GM12801 (cell line): ENCODE data around the gene METTL3.

ENCODE experiments used
- TF ChIP-seq, protein P1 (sequence below): IDR thresholded peaks from one replicate; pipeline ENCODE4 v1.5.1; 2011; ENCODE audit warnings: control low read depth; ENCODE audit not compliant: insufficient read length; ENCODE audit errors: extremely low read depth

The METTL3 gene

DNA sequence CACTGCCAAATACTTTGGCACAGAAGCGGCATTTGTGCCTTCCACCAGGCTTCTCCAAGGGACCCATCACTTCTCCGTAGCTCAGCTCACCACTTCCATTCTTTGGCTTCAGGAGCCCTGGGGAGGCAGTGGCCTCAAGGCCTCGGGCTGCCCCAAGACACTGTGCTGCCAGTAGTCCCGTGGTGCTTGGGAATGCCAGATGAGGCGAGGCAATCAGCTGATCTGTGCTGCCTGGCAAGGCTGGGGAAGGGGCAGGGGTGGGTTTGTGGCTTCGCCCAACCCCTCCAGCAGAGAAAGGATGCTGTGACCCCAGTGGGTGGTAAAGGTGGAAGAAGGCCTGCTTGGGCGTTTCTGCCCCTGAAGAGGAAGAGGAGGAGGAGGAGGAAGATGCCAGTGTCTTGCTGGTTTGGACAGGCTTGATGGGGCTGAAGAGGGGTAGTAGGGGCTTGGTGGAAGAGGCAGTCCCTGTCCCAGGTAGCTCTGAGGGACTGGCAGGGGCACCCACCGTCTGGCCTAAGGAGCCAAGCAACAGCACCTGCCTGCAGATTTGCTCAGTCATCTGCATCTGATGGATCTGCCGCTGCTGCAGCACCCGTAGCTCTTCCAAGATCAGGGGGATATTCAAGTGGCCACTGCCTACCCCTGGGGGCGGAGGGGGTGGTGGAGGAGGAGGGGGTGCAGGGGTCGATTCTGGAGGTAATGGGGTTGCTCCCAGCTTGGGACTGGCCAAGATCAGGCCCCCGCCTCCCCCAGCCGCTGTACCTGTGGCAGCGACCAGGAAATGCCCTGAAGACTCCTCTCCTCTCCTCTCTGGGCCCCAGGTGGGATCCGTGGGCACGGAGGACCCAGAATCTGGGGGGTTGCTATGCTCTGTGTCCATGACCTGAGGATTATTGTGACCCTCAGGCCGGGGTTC is 13.7 kb upstream of the METTL3 start:
- TF ChIP-seq, protein P1, sequence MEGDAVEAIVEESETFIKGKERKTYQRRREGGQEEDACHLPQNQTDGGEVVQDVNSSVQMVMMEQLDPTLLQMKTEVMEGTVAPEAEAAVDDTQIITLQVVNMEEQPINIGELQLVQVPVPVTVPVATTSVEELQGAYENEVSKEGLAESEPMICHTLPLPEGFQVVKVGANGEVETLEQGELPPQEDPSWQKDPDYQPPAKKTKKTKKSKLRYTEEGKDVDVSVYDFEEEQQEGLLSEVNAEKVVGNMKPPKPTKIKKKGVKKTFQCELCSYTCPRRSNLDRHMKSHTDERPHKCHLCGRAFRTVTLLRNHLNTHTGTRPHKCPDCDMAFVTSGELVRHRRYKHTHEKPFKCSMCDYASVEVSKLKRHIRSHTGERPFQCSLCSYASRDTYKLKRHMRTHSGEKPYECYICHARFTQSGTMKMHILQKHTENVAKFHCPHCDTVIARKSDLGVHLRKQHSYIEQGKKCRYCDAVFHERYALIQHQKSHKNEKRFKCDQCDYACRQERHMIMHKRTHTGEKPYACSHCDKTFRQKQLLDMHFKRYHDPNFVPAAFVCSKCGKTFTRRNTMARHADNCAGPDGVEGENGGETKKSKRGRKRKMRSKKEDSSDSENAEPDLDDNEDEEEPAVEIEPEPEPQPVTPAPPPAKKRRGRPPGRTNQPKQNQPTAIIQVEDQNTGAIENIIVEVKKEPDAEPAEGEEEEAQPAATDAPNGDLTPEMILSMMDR: no peak

DNA sequence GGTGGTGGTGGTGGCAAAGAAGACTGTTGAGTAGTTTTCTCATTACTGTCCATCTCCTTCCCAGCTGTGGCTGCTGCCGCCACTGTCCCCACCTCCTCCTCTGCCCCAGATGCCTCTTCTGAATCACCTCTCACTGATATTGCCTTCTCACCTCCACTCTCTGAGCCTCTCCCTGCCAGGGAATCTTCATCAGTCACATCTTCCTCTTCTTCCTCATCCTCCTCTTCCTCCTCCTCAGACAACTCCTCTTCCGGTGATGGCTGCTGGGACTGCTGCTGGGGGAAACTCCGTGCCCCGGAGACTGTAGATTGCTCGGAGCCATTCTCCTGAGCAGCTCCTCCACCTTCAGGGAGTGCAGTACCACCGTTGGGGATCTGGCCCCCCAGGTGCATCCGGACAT is 12.1 kb upstream of the METTL3 start:
- TF ChIP-seq, protein P1: no peak

DNA sequence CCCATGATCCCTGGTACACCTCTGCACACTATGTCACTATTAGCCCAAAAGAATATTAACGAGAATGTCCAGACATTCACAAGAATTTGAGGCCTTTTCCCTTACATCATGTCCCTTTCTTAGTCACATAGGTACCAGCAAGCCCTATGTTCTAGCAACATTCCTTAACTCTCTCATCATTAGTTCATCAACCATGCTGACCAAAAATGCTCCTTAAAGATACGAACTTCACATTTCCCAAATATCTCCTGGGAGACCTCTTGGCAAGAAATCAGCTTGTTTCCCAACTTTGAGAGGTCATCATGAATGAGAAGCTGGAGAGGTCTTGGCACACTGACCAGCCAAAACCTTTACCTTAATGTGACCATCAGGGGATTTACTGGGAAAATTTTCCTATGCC is 10.4 kb upstream of the METTL3 start:
- TF ChIP-seq, protein P1: no peak

DNA sequence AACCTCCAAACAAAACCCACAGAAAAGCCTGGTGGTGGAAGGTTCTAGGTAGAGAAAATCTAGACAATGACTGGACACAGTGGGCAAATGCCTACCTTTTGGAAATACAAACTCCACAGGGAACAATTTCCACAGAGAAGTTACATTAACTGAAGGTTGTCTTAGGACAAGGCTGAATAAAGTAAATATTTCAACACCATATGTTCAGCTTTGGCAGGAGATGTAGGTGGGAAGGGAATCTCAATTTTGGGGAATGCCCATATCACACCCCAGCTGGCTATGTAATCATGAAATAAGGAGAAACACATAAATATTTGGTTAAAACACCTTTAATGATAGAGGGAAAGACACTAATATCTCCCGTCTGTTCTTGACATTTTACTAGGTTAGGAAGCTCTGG is 9.6 kb upstream of the METTL3 start:
- TF ChIP-seq, protein P1: no peak

DNA sequence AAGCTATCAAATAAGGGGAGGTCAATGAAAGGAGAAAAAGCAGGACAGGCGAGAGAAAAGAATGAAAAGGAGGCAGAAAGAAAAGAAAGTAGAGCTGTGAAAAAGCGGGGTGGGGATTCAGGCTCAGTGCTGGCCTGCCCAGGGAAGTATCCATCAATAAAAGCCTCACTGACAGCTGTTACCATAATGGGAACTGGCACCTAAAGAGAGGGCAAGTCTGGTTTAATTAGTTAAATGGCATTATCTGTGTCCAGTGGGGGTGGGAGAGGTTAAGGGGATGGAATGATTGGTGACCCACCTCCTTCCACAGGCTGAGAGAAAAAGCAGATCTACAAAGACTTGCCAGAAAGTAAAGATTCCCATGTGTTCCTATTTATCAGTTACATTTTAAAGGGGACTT is 7.6 kb upstream of the METTL3 start:
- TF ChIP-seq, protein P1: no peak

DNA sequence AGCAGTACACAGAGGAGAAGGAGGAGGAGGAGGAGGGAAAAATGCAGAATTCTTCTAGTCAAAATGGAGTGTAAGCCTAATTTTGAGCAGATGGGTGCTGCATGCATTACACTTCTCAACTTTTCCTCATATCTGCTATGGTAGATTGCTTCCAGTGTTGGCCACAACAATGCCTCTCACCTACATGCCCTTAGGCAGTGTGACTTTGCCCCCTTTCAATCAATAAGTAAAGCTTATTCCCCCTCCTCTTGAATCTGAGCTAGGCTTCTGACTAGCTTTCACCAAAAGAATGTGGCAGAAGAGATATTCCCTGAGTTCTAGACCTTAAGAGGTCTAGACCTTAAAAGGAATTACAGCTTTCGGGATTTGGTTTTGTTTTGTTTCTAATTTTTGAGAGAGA is 3.2 kb upstream of the METTL3 start:
- TF ChIP-seq, protein P1: no peak

DNA sequence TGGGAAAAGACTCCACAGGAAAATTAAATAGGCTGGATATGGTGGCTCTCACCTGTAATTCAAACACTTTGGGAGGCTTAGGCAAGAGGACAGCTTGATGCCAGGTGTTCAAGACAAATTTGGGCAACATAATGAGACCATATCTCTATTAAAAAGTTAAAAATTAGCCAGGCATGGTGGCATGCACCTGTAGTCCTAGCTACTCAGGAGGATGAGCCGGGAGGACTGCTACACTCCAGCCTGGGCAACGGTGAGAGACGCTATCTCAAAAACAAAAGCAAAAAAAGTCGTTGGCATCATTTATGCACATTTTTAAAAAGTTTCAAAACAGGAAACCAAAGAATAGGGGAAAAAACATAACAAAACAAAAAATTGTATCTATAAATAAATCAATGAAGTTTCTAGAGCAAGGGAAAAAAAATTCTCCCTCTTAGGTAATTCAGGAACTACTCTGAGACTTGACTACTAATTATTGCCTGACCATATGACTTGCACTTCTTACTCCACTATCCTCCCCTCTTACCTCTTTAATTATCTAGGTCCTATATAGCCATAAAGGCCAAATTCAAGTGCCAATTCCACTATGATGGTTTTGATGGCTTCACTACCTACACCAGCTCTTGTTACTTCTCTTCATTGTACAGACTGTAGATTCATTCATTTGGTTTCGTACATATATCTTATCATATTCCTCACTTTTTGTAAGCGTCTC is 1.6 kb downstream of the METTL3 start:
- TF ChIP-seq, protein P1: no peak
